Cardiac muscle cell (in vitro differentiated cells and primary cell): ENCODE measurements around the gene FCHSD2. TPM values are rescaled to one million over a fixed set of nuclear protein-coding genes. Genes with fewer than 3 reads are reported as not detected.

Source experiments
- DNase-seq, 2 donors: peaks; one replicate each; pipeline versions ENCODE4 v3.0.0 to v3.0.0-alpha.2; 2010 to 2017; ENCODE audit warnings: low read depth in 1 of 2, low spot score in 1 of 2
- H3K27ac ChIP-seq: fragments of 200-600 bp; sonication (generic); 2 replicates; pipeline ENCODE4 v1.5.1; 2016
- H3K27me3 ChIP-seq: fragments of 200-600 bp; sonication (generic); 2 replicates; pipeline ENCODE4 v1.6.0; 2016; ENCODE audit warnings: control low read depth
- H3K36me3 ChIP-seq: fragments of 200-600 bp; sonication (generic); 2 replicates; pipeline ENCODE4 v1.5.1; 2016; ENCODE audit warnings: control low read depth
- H3K4me1 ChIP-seq: fragments of 200-600 bp; sonication (generic); 2 replicates; pipeline ENCODE4 v1.8.1; 2017; ENCODE audit warnings: low read depth, mild to moderate bottlenecking, mixed run types
- H3K4me3 ChIP-seq: fragments of 200-600 bp; sonication (generic); 2 replicates; pipeline ENCODE4 v1.5.1; 2016; ENCODE audit warnings: mild to moderate bottlenecking
- H3K9me3 ChIP-seq: fragments of 200-600 bp; sonication (generic); 2 replicates; pipeline ENCODE4 v1.5.1; 2017; ENCODE audit warnings: low read depth, mild to moderate bottlenecking, control low read depth
- CTCF ChIP-seq: IDR thresholded peaks from 2 replicates; pipeline ENCODE4 v1.5.1; 2012; ENCODE audit warnings: low read depth, mild to moderate bottlenecking, low read length
- polyA plus RNA-seq: library from polyadenylated mRNA; unstranded; fragments of >200 nt; fragmentation: Nextera tagmentation; extraction: Ambion mirVana; gene quantifications from 2 replicates; pipeline ENCODE4 v1.2.1, GENCODE V29; 2016
- total RNA-seq: library from RNA; depleted of rRNA; stranded (reverse); fragments of >200 nt; gene quantifications from 2 replicates; pipeline ENCODE4 v1.2.3, GENCODE V29; 2016

FCHSD2 gene
- total and polyA plus RNA-seq, 2 experiments from 2014 or later: 12.3 to 16.9 TPM

DNA sequence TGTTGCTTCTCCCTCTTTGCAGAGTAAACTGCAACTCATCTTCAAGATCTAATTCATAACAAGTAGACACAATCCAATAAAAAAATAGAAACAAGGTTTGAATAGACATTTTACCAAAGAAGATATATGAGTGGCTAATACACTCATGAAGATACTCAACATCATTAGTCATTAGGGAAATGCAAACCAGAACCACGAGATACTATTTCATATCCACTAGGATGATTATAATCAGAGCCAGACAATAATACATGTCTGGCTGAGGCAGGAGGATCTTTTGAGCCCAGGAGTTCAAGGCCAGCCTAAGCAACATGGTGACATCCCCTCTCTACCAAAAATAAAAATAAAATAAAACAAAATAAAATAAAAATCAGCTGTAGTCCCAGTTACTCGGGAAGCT lies 242.9 kb downstream of the FCHSD2 start:
- Histone ChIP-seq H3K27me3 (no peaks in the 10 kb centered on the region), H3K36me3 (no peaks in the 10 kb centered on the region), H3K4me1 (no peaks in the 10 kb centered on the region), H3K27ac (no peak overlapping the region), H3K4me3 (no peak overlapping the region), H3K9me3 (no peaks in the 10 kb centered on the region)
- no peak for DNase-seq
- no peak for TF ChIP-seq CTCF

GRCh38 chr11:72897506-72897905 lies 244.6 kb downstream of the FCHSD2 start:
- no peaks in the 10 kb centered on the region for H3K36me3 ChIP-seq
- H3K4me3 ChIP-seq: no peak overlapping the region
- no peaks in the 10 kb centered on the region for H3K9me3 ChIP-seq
- no peaks in the 10 kb centered on the region for H3K4me1 ChIP-seq
- no peak for DNase-seq
- H3K27ac ChIP-seq: no peak overlapping the region
- no peak for TF ChIP-seq CTCF
- H3K27me3 ChIP-seq: no peaks in the 10 kb centered on the region

DNA sequence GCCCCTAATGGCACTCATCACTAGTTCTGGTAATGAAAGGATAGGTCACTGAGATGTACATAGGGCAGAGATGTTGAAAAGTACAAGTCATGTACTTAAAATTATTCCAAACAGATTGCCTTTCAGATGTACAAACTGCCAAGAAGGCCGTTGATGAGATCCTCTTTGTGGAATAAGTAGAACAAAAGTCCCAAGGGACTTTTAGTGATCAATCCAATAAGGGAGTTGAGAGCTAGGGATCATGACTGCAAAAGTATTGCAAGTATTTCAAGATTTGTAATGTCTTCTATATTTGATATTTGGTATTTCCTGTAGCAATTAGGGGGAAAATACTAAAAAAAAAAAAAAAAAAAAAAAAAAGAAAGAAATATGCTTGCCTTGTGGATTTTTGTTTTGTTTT lies 245.7 kb downstream of the FCHSD2 start:
- DNase-seq: no peak
- no peaks in the 10 kb centered on the region for H3K4me1 ChIP-seq
- H3K27me3 ChIP-seq: no peaks in the 10 kb centered on the region
- H3K36me3 ChIP-seq: no peaks in the 10 kb centered on the region
- no peak overlapping the region for H3K27ac ChIP-seq
- no peak overlapping the region for H3K4me3 ChIP-seq
- no peak for TF ChIP-seq CTCF
- H3K9me3 ChIP-seq: no peaks in the 10 kb centered on the region

- DNase-seq: no peak
- no peaks in the 10 kb centered on the region for H3K27me3 ChIP-seq
- no peak overlapping the region for H3K27ac ChIP-seq
- H3K4me1 ChIP-seq: no peaks in the 10 kb centered on the region
- peaks cover 9% of the 10 kb centered on the region for H3K36me3 ChIP-seq
- no peak overlapping the region for H3K4me3 ChIP-seq
- TF ChIP-seq CTCF: no peak
- no peaks in the 10 kb centered on the region for H3K9me3 ChIP-seq
These were observed 251.2 kb downstream of the FCHSD2 start for GRCh38 chr11:72890881-72891280.

DNA sequence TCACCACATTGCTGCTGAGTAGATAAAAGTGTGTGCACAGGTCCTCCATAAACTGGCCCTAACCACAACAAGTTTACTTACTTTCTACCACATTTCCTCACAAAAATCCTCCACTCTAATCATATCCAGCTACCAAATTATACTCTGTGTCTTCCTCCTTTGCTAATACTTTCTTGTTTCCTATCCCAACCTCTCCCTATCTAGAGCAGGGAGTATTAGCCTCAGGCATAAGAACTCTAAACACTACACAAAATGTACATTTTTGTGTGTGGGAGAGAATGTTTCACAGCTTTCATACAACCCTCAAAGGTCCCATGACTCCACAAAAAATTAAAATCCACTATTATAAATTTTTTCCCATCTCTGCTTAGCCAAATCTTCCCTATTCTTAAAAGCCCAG lies 255.5 kb downstream of the FCHSD2 start:
- Histone ChIP-seq H3K4me3 (no peak overlapping the region), H3K27me3 (no peaks in the 10 kb centered on the region)

More for the DNA sequence above, 255.5 kb downstream of the FCHSD2 start:
- Histone ChIP-seq H3K9me3 (no peaks in the 10 kb centered on the region), H3K4me1 (no peaks in the 10 kb centered on the region), H3K36me3 (peaks cover 15% of the 10 kb centered on the region), H3K27ac (no peak overlapping the region)
- no peak for DNase-seq
- TF ChIP-seq CTCF: no peak
